ENCODE data around the gene SLC8A1. TPM values are rescaled to one million over a fixed set of nuclear protein-coding genes. Genes with fewer than 3 reads are reported as not detected.

SLC8A1 gene
- total and polyA plus RNA-seq, 3 donors from 2014 or later: 1.4 to 3.6 (median 3.2) TPM

- no peaks in the 10 kb centered on the region for H3K36me3 ChIP-seq (ENCODE audit: low read depth, missing control alignments)
- DNase-seq: no peak
- no peaks in the 10 kb centered on the region for H3K4me1 ChIP-seq
- no peak overlapping the region for H3K4me3 ChIP-seq
- 60 to 71% methylated on average over 4 of the region's 4 CpGs for WGBS, 2 donors
- intact Hi-C loops (cut with DNase I; ENCODE audit: low total_unique reads): no loop called here
- no peaks in the 10 kb centered on the region for H3K27me3 ChIP-seq
- no peaks in the 10 kb centered on the region for H3K9me3 ChIP-seq
- no peak overlapping the region for H3K27ac ChIP-seq
- TF ChIP-seq POLR2A (IDR thresholded peaks at IDR 0.05) (no peak), CTCF (IDR thresholded peaks at IDR 0.05) (no peak)
Measured at GRCh38 chr2:40108851-40109250, 343.0 kb downstream of the SLC8A1 start.

DNA sequence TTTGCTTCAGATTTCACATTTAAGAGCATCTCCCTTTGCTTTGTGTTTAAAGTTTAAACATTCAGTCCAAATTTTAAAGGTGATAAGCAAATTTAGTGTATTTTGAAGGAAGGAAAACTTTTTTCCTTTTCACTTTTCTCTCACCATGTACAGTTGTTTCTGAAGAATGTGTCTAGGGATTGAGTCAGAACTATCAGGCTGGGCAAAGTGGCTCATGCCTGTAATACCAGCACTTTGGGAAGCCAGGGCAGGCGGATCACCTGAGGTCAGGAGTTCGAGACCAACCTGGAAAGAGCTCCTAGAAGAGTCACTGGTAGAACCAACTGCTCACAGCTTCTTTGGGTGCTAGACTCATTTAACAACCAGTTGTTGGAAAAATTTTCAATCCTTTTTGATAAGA lies 345.8 kb downstream of the SLC8A1 start:
- 92 to 98% methylated on average over 2 of the region's 2 CpGs for WGBS, 2 donors
- no peak for DNase-seq
- Histone ChIP-seq H3K27ac (no peak overlapping the region), H3K4me1 (no peaks in the 10 kb centered on the region), H3K36me3 (ENCODE audit: low read depth, missing control alignments) (no peaks in the 10 kb centered on the region), H3K9me3 (no peaks in the 10 kb centered on the region), H3K27me3 (no peaks in the 10 kb centered on the region), H3K4me3 (no peak overlapping the region)
- no peak for TF ChIP-seq POLR2A (IDR thresholded peaks at IDR 0.05)
- intact Hi-C loops (cut with DNase I; ENCODE audit: low total_unique reads): no loop called here

DNA sequence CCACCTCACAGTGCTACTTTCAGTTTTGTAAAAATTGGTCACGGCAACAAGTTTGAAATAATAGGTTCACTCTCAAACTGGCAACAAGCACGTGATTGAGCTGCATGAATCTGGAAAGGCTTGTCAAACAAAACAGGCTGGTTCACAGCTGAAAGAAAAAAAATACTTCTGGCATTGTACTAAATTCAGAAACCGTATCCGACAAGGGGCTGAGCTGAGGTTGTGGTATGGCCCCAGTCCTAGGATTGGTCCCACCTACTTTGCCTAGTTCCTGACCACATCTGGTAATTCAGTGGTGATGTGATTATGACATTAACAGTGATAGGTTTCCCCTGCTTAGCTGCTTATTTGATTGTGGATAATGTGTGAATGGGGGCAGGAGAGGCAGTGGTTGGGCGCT lies 346.3 kb downstream of the SLC8A1 start:
- no peaks in the 10 kb centered on the region for H3K27me3 ChIP-seq
- no peak for DNase-seq
- no peaks in the 10 kb centered on the region for H3K9me3 ChIP-seq
- H3K36me3 ChIP-seq (ENCODE audit: low read depth, missing control alignments): no peaks in the 10 kb centered on the region
- no peaks in the 10 kb centered on the region for H3K4me1 ChIP-seq
- TF ChIP-seq CTCF (IDR thresholded peaks at IDR 0.05) (no peak), POLR2A (IDR thresholded peaks at IDR 0.05) (no peak)
- intact Hi-C loops (cut with DNase I; ENCODE audit: low total_unique reads): no loop called here
- H3K27ac ChIP-seq: no peak overlapping the region
- WGBS, 2 donors: 82 to 97% methylated on average over 5 of the region's 5 CpGs
- no peak overlapping the region for H3K4me3 ChIP-seq

- WGBS, 2 donors: 69 to 71% methylated on average over 2 of the region's 2 CpGs
- Histone ChIP-seq H3K27ac (no peak overlapping the region), H3K36me3 (ENCODE audit: low read depth, missing control alignments) (no peaks in the 10 kb centered on the region), H3K4me3 (no peak overlapping the region), H3K9me3 (no peaks in the 10 kb centered on the region), H3K27me3 (no peaks in the 10 kb centered on the region), H3K4me1 (no peaks in the 10 kb centered on the region)
- intact Hi-C loops (cut with DNase I; ENCODE audit: low total_unique reads): no loop called here
- DNase-seq: no peak
- TF ChIP-seq CTCF (IDR thresholded peaks at IDR 0.05) (no peak), POLR2A (IDR thresholded peaks at IDR 0.05) (no peak)
Measured at GRCh38 chr2:40103590-40103989, 348.3 kb downstream of the SLC8A1 start.

DNA sequence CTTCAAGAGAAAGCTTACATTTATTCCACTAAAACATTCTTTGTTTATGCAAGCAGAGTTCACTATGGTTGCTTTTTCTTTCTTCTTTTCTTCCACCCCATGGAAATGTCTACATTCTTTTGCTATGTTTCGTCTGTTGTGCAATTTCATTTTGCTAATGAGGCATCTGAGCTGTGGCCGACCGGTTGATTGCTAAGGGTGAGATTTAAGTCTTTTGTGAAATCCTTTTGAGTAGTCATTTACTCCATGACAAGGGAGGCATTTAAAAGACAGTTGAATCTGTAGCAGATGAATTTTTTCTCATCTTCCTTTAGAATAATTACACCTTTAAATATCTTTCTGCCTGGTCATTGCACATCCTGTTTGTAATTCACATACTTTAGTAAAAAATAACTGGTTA lies 348.7 kb downstream of the SLC8A1 start:
- no peak overlapping the region for H3K4me3 ChIP-seq
- intact Hi-C loops (cut with DNase I; ENCODE audit: low total_unique reads): no loop called here
- no peaks in the 10 kb centered on the region for H3K36me3 ChIP-seq (ENCODE audit: low read depth, missing control alignments)
- no peaks in the 10 kb centered on the region for H3K9me3 ChIP-seq
- no peaks in the 10 kb centered on the region for H3K27me3 ChIP-seq
- TF ChIP-seq CTCF (IDR thresholded peaks at IDR 0.05) (no peak), POLR2A (IDR thresholded peaks at IDR 0.05) (no peak)
- 80 to 83% methylated on average over 3 of the region's 3 CpGs for WGBS, 2 donors
- no peak overlapping the region for H3K27ac ChIP-seq
- no peaks in the 10 kb centered on the region for H3K4me1 ChIP-seq
- DNase-seq: no peak

Data from testis (tissue), 3 donors.